Melanocyte of skin (primary cell): ENCODE data around the gene ADPRH. TPM values are rescaled to one million over a fixed set of nuclear protein-coding genes. Genes with fewer than 3 reads are reported as not detected.

Experiments used
- total RNA-seq, 2 donors: library from RNA; depleted of rRNA; stranded (reverse); fragments of >200 nt; gene quantifications; 2 replicates each; pipeline ENCODE4 v1.2.3, GENCODE V29; 2012

ADPRH gene
- 1 to 10 TPM; 7.9 to 9.7 TPM for total RNA-seq

GRCh38 chr3:119579366-119580066 is at the start of gene ADPRH:
ADPRH (plus strand) TSS chr3:119579492; CDS start chr3:119582170, 2,678 bp downstream.

GRCh38 chr3:119559441-119559963 is 19.8 kb upstream of the ADPRH start, which contains the start of gene CD80:
CD80 (minus strand) TSS chr3:119559614; CDS start chr3:119557728, 1,886 bp downstream.

GRCh38 chr3:119597548-119598288 is 18.4 kb downstream of the ADPRH start, which contains the start of gene PLA1A:
PLA1A (plus strand) TSS chr3:119597885; CDS start chr3:119597914, 29 bp downstream.

Other genes starting within 250 kb of the ADPRH start
- gene TMEM39A, start 115.9 kb upstream of the ADPRH start, total RNA-seq, result 10 to 100 TPM; 25.1 to 32.0 TPM
- 10 to 100 TPM; 15.1 to 16.3 TPM for gene POGLUT1, start 110.5 kb upstream of the ADPRH start, total RNA-seq
- 10 to 100 TPM; 76.7 to 89.2 TPM for gene TIMMDC1, start 80.9 kb upstream of the ADPRH start, total RNA-seq
- gene CD80, start 19.9 kb upstream of the ADPRH start, total RNA-seq, result not detected
- 10 to 100 TPM; 10.7 to 65.6 TPM for gene PLA1A, start 18.4 kb downstream of the ADPRH start, total RNA-seq
- 1 to 10 TPM in 1 of 2 donors, not detected in 1; 1.4 TPM for gene POPDC2, start 81.1 kb downstream of the ADPRH start, total RNA-seq
- gene COX17, start 97.9 kb downstream of the ADPRH start, total RNA-seq, result 10 to 100 TPM; 23.1 to 32.0 TPM
- gene CFAP91, start 123.5 kb downstream of the ADPRH start, total RNA-seq, result 1 to 10 TPM in 1 of 2 donors, under 1 TPM in 1; 0.69 to 2.0 TPM
- gene NR1I2, start 202.6 kb downstream of the ADPRH start, total RNA-seq, result under 1 TPM in 1 of 2 donors, not detected in 1; under 0.01 TPM